ENCODE results near the gene ZNF735. TPM values are rescaled to one million over a fixed set of nuclear protein-coding genes. Genes with fewer than 3 reads are reported as not detected.
"Not testable (repeated sequence)": the region's sequence is repeated elsewhere in the genome, so short reads cannot be mapped to it uniquely, and the experiment has no call there.

Gene ZNF735
- not detected in 2 replicates for total RNA-seq

- DNase-seq: no peak
Measured at GRCh38 chr7:64206903-64207302, at the start of gene ZNF735. TSS of gene ZNF735 (plus strand) at chr7:64207203. CDS start at chr7:64207203, 0 bp downstream.

- DNase-seq: not testable (repeated sequence)
Measured at GRCh38 chr7:64170974-64171373, 36.0 kb upstream of the ZNF735 start.

- DNase-seq: no peak
Measured at GRCh38 chr7:64174328-64174727, 32.7 kb upstream of the ZNF735 start.

DNA sequence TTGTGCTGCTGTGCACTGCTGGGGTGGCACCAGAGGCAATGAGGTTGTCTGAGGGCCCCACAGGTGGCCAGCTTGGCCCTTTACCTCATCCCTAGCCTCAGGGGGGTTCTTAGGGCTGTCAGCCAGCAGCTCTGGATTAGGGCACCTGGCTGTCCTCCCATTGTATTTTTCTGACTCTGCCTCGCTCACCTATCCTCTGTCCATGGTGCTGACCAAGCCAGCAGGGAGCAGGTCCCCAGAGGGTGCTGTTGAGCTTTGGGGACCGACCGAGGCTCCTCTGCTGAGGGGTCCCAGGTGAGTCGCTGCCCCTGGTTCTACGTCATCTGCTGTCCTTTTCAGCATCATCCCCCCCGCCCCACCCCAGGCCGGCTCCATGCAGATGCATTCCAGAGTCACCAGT, 32.1 kb upstream of the ZNF735 start:
- DNase-seq: no peak

- no peak for DNase-seq
Measured at GRCh38 chr7:64180989-64181388, 26.0 kb upstream of the ZNF735 start.

GRCh38 chr7:64181586-64181985, 25.4 kb upstream of the ZNF735 start:
- DNase-seq: no peak

- no peak for DNase-seq
Measured at GRCh38 chr7:64182036-64182790, 24.8 kb upstream of the ZNF735 start.

DNA sequence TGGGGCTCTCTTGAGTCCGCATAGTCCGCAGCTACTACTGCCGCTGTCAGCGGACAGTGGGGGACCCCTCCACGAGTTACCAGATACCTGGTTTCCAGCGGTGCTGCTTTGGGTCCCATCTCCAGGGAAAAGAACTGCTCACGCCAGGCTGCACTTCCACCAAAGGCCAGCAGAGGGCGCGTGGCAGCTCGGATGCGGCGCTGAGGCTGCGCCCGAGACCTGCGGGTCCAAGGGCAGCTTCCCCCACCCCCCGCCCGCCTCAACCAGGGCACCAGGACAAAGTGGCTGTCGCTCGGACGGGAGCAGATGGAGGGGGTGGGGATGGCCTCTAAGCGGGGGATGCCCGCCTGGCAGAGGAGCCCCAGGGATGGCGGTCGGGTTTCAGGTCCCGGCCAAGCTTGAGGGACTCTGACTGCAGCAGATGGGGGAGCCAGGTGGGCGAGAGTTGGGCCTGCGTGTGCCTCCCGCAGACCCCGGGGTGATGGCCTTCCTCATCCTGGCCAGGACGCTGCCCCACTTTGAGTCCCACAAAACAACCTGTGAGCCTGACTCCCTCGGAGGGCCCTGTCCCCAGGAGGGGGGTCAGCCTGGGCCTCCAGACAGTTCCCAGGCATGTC, 23.8 kb upstream of the ZNF735 start:
- DNase-seq: no peak

DNA sequence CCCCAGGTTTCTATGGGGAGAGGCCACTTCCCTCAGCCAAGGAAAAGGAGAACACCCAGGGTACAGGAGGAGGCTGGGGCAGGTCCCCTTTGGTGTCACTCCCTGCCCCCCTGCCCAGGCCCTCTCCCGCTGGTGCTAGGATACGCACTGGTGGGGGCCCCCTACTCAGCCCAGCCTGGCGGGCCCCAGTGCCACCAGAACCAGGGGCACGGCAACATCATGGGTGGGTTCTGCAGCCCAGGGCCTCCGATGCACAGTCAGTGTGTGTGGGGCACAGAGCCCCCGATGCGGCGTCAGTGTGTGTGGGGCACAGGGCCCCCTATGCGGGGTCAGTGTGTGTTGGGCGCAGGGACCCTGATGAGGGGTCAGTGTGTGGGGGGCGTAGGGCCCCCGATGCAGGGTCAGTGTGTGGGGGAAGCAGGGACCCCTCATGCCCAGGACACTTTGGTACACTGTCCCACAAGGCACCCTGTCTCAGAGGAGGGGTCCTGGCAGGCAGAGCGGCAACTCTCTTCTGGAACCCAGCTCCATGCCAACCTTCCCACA, 23.1 kb upstream of the ZNF735 start:
- no peak for DNase-seq

- DNase-seq: no peak
Measured at GRCh38 chr7:64184376-64184775, 22.6 kb upstream of the ZNF735 start.

DNA sequence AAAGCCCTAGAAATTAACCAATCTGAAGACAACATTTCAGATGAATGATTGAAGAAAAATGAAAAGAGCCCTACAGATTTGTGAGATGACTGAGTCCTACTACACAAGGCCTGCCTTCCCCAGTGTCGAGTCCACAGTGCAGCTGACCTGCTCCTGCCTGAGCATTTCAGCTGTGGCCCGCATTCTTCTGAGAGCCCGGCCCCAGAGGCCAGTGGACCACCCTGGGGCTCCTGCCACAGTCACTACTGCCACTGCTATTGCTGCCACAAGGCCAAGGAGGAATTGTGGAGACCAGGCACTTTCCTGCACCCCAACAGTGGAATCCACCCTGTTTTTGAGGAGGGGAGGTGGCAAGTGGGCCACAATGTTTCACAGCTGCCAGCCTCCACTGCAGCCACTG, 19.6 kb upstream of the ZNF735 start:
- no peak for DNase-seq

DNA sequence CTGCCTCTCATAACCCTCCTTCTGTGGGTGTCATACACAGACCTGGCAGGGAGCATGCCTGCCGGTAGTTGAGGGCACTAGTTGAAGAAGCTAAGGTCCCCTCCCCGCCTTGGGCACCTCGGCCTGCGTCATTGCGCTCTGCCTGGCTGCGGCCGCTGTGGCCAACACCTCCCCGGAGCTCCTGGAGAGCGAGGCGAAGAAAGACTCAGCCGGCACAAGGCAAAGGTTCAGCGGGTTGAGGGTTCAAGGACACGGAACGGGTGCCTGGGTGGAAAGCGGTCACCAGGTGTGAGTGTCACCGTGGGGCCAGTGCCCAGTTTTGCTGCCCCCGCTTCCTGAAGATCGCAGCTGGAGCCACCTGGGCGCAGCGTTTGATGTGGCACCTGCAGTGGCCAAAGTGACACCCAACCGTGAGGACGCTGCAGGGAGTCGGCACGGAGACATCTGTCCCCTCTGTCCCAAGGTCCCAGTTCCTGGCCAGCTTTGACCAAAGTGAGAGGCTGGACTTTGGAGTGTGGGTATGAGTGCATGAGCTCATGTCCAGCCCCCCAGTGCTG, 14.8 kb upstream of the ZNF735 start:
- DNase-seq: no peak

DNA sequence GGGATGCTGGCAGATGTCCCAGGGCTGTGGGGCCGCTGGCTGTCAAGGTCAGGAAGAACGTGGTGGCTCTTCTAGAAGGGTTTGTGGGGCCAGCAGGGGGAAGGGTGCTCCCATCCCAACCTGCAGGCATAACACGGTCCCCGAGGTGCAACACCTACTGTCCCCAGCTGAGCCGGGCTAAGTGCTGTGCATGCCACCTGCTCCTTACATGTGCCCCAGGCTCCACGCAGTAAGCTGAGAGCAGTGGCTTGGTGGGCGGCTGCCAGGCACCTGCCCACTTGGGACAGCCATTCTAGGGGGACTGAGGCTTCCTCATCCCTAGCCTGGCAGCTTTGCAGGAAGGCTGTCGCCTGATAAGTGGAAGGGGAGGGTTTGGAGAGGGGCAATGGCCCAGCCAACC, 14.2 kb upstream of the ZNF735 start:
- DNase-seq: no peak

- DNase-seq: not testable (repeated sequence)
Measured at GRCh38 chr7:64219710-64220298, 12.8 kb downstream of the ZNF735 start.

GRCh38 chr7:64223366-64223765, 16.4 kb downstream of the ZNF735 start:
- no peak for DNase-seq

GRCh38 chr7:64228174-64228573, 21.2 kb downstream of the ZNF735 start, which contains the start of gene ZNF679:
TSS of gene ZNF679 (plus strand) at chr7:64228474. CDS start at chr7:64249118, 20,644 bp downstream.
- DNase-seq: not testable (repeated sequence)

DNA sequence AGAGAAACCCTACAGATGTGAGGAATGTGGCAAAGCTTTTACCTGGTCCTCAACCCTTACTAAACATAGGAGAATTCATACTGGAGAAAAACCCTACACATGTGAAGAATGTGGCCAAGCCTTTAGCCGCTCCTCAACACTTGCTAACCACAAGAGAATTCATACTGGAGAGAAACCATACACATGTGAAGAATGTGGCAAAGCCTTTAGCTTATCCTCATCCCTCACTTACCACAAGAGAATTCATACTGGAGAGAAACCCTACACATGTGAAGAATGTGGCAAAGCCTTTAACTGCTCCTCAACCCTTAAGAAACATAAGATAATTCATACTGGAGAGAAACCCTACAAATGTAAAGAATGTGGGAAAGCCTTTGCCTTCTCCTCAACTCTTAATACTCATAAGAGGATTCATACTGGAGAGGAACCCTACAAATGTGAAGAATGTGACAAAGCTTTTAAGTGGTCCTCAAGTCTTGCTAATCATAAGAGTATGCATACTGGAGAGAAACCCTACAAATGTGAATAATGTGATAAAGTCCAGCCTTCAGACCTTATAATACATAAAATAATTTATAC, 59.4 kb downstream of the ZNF735 start:
- no peak for DNase-seq

Other genes starting within 250 kb of the ZNF735 start
- not detected in 2 replicates for gene ZNF722, start 208.4 kb upstream of the ZNF735 start, total RNA-seq
- gene ZNF727, start 161.8 kb upstream of the ZNF735 start, total RNA-seq: under 0.01 and 0.14 TPM in 2 replicates
- not detected in 2 replicates for gene ZNF679, start 21.3 kb downstream of the ZNF735 start, total RNA-seq
- 8.7 and 11.2 TPM in 2 replicates for gene ZNF736, start 106.8 kb downstream of the ZNF735 start, total RNA-seq